Fibroblast of villous mesenchyme (primary cell): ENCODE results near the gene DPY19L3. TPM values are rescaled to one million over a fixed set of nuclear protein-coding genes. Genes with fewer than 3 reads are reported as not detected.
"Not testable (repeated sequence)": the region's sequence is repeated elsewhere in the genome, so short reads cannot be mapped to it uniquely, and the experiment has no call there.

Experiments used
- DNase-seq: peaks from one replicate; pipeline ENCODE4 v3.0.0-alpha.2; 2010; ENCODE audit warnings: low read depth
- H3K4me3 ChIP-seq: 2 replicates; pipeline ENCODE4 v1.5.1; 2011; ENCODE audit warnings: low read depth, mild to moderate bottlenecking, low read length
- CTCF ChIP-seq: IDR thresholded peaks from 2 replicates; pipeline ENCODE4 v1.5.1; 2012; ENCODE audit warnings: low read depth, mild to moderate bottlenecking, low read length; ENCODE audit not compliant: insufficient read depth
- total RNA-seq: library from RNA; depleted of rRNA; stranded (reverse); fragments of >200 nt; gene quantifications from 2 replicates; pipeline ENCODE4 v1.2.3, GENCODE V29; 2012

The DPY19L3 gene
- total RNA-seq, 1 donor: 22.5 TPM

- H3K4me3 ChIP-seq: peak overlapping the region; percentile 31
- no peak for TF ChIP-seq CTCF
- peak; percentile 99 for DNase-seq
Observed at GRCh38 chr19:32373585-32374295, 31.8 kb upstream of the DPY19L3 start.

- not testable (repeated sequence) for DNase-seq, H3K4me3 ChIP-seq
Observed at GRCh38 chr19:32374362-32374761, 31.2 kb upstream of the DPY19L3 start.

GRCh38 chr19:32377088-32377487, 28.5 kb upstream of the DPY19L3 start:
- not testable (repeated sequence) for DNase-seq

GRCh38 chr19:32380269-32380668, 25.3 kb upstream of the DPY19L3 start:
- no peak for DNase-seq
- TF ChIP-seq CTCF: no peak
- H3K4me3 ChIP-seq: no peak overlapping the region

More at GRCh38 chr19:32377088-32377487, 28.5 kb upstream of the DPY19L3 start:
- TF ChIP-seq CTCF: peak; percentile 56
- H3K4me3 ChIP-seq: not testable (repeated sequence)

- no peak overlapping the region for H3K4me3 ChIP-seq
- no peak for TF ChIP-seq CTCF
- DNase-seq: peak; percentile 86
Observed at GRCh38 chr19:32387701-32388392, 17.7 kb upstream of the DPY19L3 start.

GRCh38 chr19:32388393-32388855, 17.1 kb upstream of the DPY19L3 start:
- H3K4me3 ChIP-seq: no peak overlapping the region
- DNase-seq: no peak
- no peak for TF ChIP-seq CTCF

GRCh38 chr19:32392901-32393300, 12.7 kb upstream of the DPY19L3 start:
- DNase-seq: no peak
- H3K4me3 ChIP-seq: no peak overlapping the region
- no peak for TF ChIP-seq CTCF
